Measurements from ENCODE around the gene FUOM.
"Not testable (repeated sequence)": the region's sequence is repeated elsewhere in the genome, so short reads cannot be mapped to it uniquely, and the experiment has no call there.

Gene FUOM

DNA sequence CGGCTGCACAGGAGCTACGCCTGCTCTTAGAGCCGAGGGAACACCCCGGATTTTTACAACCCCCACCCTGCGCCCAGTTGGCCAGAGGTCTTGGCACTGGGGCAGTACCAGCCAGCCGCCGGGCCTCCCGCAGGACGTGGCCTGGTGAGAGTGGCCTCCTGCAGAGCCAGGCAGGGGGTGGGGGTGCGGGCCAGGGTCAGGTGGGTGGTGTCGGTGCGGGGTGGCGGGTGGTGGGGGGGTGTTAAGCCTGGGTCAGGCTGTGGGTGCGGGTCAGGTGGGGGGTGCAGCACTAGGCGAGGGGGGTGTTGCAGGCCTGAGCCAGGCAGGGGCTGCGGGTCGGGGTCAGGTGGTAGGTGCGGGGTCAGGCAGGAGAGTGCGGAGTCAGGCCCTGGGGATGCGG, 14.7 kb upstream of the FUOM start:
- Histone ChIP-seq H3K36me3 (ENCODE audit: control insufficient read depth, insufficient read depth, low read length) (peaks cover 8% of the 10 kb centered on the region), H3K4me3 (ENCODE audit: low read length) (no peak overlapping the region), H3K4me1 (ENCODE audit: control insufficient read depth, insufficient read depth, low read length) (peaks cover 6% of the 10 kb centered on the region), H3K27me3 (ENCODE audit: control insufficient read depth, insufficient read depth, low read length) (no peaks in the 10 kb centered on the region), H3K9ac (ENCODE audit: low read length) (no peak overlapping the region), H3K9me3 (ENCODE audit: control insufficient read depth, low read length) (no peaks in the 10 kb centered on the region)

DNA sequence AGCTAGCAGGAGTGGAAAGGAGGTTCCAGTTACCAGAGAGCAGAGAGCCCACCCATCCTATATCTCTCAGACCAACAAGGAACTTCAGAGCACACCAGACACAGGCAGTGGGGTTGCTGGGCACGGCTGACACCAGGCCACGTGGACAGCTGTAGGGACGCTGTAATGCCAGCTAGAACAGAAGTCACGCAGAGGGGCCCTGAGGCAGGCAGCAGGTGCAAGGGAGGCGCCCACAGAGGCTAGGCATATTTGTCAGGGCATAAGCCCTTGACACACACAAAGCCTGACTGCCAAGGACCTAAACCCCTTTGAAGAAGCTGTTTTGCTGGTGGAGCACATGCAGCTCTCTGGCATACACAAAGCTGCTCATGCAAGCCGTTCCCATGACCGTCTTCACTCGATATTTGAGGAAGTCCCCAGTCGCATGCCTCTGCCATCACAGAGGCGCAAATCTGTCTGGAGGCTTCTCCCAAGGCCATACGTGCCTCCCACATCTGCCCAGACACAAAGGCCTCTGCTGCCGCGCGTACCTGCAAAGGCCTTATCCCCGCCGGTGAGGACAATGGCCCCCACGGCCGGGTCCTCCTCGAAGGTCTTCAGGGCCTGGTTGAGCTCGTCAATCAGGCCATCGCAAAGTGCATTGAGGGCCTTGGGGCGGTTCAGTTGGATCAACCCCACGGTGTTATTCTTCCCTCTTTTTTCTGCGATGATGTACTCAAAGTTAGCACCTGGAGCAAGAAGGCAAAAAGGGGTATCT, 12.4 kb upstream of the FUOM start:
- no peak overlapping the region for H3K4me3 ChIP-seq (ENCODE audit: low read length)
- H3K4me1 ChIP-seq (ENCODE audit: control insufficient read depth, insufficient read depth, low read length): peaks cover 12% of the 10 kb centered on the region
- H3K9ac ChIP-seq (ENCODE audit: low read length): no peak overlapping the region
- H3K27me3 ChIP-seq (ENCODE audit: control insufficient read depth, insufficient read depth, low read length): no peaks in the 10 kb centered on the region
- H3K9me3 ChIP-seq (ENCODE audit: control insufficient read depth, low read length): no peaks in the 10 kb centered on the region
- peaks cover 23% of the 10 kb centered on the region for H3K36me3 ChIP-seq (ENCODE audit: control insufficient read depth, insufficient read depth, low read length)

DNA sequence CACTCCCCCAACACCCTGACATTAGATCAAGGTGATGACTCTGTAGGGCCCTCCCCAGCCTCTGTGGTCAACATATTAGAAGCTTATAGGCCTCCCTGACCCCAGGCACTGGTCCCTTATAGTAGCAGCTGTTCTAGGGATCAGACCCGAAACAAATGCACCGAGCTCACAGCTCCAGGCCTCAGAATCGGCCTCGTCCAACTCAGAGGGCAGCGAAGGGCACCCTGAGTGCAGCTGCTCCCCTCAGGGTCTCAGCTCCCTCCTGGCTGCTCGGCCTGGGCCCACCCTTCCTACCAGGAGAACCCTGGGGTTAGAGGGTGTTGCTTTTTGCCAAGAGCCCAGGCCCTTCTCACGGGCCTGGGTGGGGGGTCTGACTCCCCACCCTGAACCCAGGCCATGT, 10.3 kb upstream of the FUOM start:
- H3K4me3 ChIP-seq (ENCODE audit: low read length): no peak overlapping the region
- H3K9ac ChIP-seq (ENCODE audit: low read length): no peak overlapping the region
- H3K9me3 ChIP-seq (ENCODE audit: control insufficient read depth, low read length): no peaks in the 10 kb centered on the region
- H3K36me3 ChIP-seq (ENCODE audit: control insufficient read depth, insufficient read depth, low read length): peaks cover 24% of the 10 kb centered on the region
- peaks cover 16% of the 10 kb centered on the region for H3K4me1 ChIP-seq (ENCODE audit: control insufficient read depth, insufficient read depth, low read length)
- H3K27me3 ChIP-seq (ENCODE audit: control insufficient read depth, insufficient read depth, low read length): no peaks in the 10 kb centered on the region

DNA sequence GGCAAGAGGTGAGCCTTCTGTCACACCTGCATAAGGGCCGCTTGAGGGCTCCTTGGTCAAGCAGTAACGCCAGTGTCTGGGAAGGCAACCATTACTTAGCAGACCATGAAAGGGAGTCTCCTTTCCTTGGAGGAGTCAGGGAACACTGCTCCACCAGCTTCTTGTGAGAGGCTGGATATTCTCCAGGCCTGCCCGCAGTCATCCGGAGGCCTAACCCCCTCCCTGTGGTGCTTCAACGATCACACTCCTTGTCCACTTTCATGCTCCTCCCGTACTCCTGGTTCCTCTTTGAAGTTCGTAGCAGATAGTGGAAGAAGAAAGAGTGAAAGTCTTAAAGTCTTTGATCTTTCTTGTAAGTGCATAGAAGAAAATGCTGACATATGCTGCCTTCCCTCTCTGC, 9.6 kb upstream of the FUOM start:
- Histone ChIP-seq H3K36me3 (ENCODE audit: control insufficient read depth, insufficient read depth, low read length) (peaks cover 24% of the 10 kb centered on the region), H3K4me1 (ENCODE audit: control insufficient read depth, insufficient read depth, low read length) (peaks cover 16% of the 10 kb centered on the region)
- H3K9me3 ChIP-seq (ENCODE audit: control insufficient read depth, low read length); H3K9ac ChIP-seq (ENCODE audit: low read length); H3K4me3 ChIP-seq (ENCODE audit: low read length); H3K27me3 ChIP-seq (ENCODE audit: control insufficient read depth, insufficient read depth, low read length): not testable (repeated sequence)

DNA sequence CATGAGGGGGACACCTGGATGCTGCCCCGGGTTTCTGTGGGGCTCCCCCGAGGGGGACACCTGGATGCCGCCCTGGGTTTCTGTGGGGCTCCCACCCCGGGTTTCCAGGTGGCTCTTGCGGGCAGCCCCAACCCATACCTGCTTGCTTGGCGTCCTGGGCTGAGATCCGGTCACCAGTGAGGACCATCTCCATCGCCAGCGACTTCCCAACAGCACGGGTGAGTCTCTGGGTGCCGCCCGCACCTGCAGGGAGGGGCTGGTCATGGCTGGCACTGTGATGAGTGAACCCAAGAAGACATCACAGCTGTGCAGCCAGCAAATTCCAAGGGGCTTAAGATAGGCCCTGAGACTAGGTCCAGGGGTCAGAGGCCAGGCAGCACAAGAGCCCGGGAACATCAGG, 8.9 kb upstream of the FUOM start:
- peaks cover 24% of the 10 kb centered on the region for H3K36me3 ChIP-seq (ENCODE audit: control insufficient read depth, insufficient read depth, low read length)
- H3K27me3 ChIP-seq (ENCODE audit: control insufficient read depth, insufficient read depth, low read length): no peaks in the 10 kb centered on the region
- no peak overlapping the region for H3K4me3 ChIP-seq (ENCODE audit: low read length)
- no peaks in the 10 kb centered on the region for H3K9me3 ChIP-seq (ENCODE audit: control insufficient read depth, low read length)
- no peak overlapping the region for H3K9ac ChIP-seq (ENCODE audit: low read length)
- H3K4me1 ChIP-seq (ENCODE audit: control insufficient read depth, insufficient read depth, low read length): peaks cover 16% of the 10 kb centered on the region

DNA sequence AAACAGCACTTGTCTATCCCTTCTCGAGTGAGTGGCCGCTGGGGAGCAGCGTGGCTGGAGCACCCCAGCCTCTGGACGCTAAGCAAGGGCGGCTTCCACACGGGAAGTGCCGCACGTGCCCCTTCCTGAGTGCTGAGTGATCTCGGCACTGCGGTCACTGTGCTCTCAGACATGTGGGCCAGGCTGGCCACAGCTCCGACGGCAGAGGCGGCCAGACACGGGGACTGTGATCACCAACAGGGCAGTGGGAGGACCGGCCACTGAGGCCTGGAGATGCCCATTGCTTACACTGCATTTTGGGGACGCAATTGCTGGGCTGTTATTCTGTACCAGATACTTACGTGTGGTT, 8.3 kb upstream of the FUOM start:
- Histone ChIP-seq H3K9ac (ENCODE audit: low read length) (no peak overlapping the region), H3K4me3 (ENCODE audit: low read length) (no peak overlapping the region), H3K36me3 (ENCODE audit: control insufficient read depth, insufficient read depth, low read length) (peaks cover 24% of the 10 kb centered on the region), H3K9me3 (ENCODE audit: control insufficient read depth, low read length) (no peaks in the 10 kb centered on the region), H3K27me3 (ENCODE audit: control insufficient read depth, insufficient read depth, low read length) (no peaks in the 10 kb centered on the region), H3K4me1 (ENCODE audit: control insufficient read depth, insufficient read depth, low read length) (peaks cover 16% of the 10 kb centered on the region)

DNA sequence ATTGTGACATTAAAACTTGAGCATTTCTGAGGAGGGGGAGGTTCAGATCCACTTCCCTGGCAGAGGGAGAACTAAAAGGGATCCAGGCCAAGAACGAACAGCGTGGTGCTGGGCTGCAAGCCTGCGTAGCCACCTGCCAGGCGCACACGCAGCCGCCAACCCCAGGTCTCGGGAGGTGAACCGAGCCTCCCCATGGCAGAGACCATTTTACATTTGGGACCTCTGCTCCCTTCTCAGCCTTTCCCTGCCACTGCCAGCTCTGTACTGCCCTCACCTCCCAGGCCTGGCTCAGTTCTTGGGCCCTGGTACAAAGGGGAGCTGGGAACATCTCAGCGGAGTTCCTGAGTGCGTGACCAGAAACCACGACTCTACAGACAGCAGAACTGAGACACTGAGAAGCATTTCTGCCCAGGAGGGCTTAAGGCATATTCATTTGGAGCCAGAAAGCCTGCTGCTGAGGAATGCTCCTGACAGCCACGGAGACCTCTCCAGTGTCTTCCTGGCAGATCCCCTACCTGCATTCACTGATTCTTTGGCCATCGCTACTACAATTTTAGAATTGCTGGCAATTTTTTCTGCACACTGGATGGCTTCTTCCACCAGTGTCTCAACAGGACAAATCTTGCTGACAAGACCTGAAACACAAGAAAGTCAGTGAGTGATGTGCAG, 7.8 kb upstream of the FUOM start:
- peaks cover 16% of the 10 kb centered on the region for H3K4me1 ChIP-seq (ENCODE audit: control insufficient read depth, insufficient read depth, low read length)
- no peaks in the 10 kb centered on the region for H3K9me3 ChIP-seq (ENCODE audit: control insufficient read depth, low read length)
- H3K36me3 ChIP-seq (ENCODE audit: control insufficient read depth, insufficient read depth, low read length): peaks cover 24% of the 10 kb centered on the region
- H3K27me3 ChIP-seq (ENCODE audit: control insufficient read depth, insufficient read depth, low read length): no peaks in the 10 kb centered on the region
- no peak overlapping the region for H3K9ac ChIP-seq (ENCODE audit: low read length)
- no peak overlapping the region for H3K4me3 ChIP-seq (ENCODE audit: low read length)

DNA sequence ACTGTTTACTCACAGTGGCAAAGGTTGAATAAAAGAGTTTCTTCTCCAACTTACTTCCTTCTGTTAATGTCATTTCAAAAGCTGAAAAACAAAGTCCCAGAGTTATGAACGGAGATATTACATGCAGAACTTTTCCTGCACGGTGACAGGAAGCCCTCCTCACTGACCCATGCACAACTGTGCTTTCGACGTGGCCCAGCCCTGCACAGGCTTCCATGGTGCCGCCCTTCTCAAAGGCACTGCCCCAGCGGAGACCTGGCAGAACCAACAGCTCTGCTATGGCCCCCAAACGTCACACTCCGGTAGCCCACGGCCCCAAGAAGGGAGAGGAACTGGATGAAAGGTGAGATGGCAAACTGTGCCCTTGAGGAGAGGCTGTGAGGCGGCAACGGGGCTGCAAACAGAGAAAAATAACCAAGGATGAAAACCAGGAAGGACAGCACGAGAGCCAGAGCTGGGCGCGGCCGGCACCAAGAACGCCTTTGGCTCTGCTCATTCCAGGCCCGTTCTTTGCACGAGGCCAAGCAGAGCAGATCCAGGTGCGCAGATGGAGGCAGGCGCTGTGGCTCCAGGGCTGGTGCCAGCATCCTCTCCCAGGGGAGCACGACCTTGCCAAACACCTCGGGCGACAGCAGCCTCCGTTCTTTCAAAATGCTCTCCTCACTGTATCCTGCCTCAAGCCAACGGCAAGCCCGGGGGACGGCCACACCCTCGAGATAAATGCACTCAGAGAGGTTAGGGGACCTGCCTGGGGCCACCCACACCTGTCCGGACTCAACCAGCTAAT, 7.0 kb upstream of the FUOM start:
- Histone ChIP-seq H3K27me3 (ENCODE audit: control insufficient read depth, insufficient read depth, low read length) (no peaks in the 10 kb centered on the region), H3K4me3 (ENCODE audit: low read length) (no peak overlapping the region), H3K9ac (ENCODE audit: low read length) (no peak overlapping the region), H3K4me1 (ENCODE audit: control insufficient read depth, insufficient read depth, low read length) (peaks cover 24% of the 10 kb centered on the region), H3K36me3 (ENCODE audit: control insufficient read depth, insufficient read depth, low read length) (peaks cover 24% of the 10 kb centered on the region), H3K9me3 (ENCODE audit: control insufficient read depth, low read length) (no peaks in the 10 kb centered on the region)

DNA sequence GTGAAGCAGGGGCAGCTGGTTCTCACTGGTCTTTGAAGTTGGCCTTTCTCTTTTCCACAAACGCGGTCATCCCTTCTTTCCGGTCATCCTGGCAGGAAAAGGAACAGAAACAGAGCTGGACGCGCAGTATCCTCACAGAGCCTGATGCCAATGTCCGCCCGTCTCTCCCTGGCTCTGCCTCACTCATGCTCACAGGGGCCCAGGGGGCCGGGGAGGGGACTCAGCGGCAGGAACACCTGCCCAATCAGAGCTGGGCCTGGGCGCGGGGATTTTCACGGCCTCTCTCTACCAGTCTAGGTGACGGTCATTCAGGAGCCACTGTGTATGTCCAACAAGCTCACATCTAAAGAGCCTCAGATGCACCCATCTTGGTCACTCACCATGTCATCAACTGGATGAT, 5.0 kb upstream of the FUOM start:
- H3K4me1 ChIP-seq (ENCODE audit: control insufficient read depth, insufficient read depth, low read length): peaks cover 35% of the 10 kb centered on the region
- peaks cover 16% of the 10 kb centered on the region for H3K36me3 ChIP-seq (ENCODE audit: control insufficient read depth, insufficient read depth, low read length)
- H3K4me3 ChIP-seq (ENCODE audit: low read length): no peak overlapping the region
- H3K9me3 ChIP-seq (ENCODE audit: control insufficient read depth, low read length): no peaks in the 10 kb centered on the region
- H3K9ac ChIP-seq (ENCODE audit: low read length): no peak overlapping the region
- no peaks in the 10 kb centered on the region for H3K27me3 ChIP-seq (ENCODE audit: control insufficient read depth, insufficient read depth, low read length)

DNA sequence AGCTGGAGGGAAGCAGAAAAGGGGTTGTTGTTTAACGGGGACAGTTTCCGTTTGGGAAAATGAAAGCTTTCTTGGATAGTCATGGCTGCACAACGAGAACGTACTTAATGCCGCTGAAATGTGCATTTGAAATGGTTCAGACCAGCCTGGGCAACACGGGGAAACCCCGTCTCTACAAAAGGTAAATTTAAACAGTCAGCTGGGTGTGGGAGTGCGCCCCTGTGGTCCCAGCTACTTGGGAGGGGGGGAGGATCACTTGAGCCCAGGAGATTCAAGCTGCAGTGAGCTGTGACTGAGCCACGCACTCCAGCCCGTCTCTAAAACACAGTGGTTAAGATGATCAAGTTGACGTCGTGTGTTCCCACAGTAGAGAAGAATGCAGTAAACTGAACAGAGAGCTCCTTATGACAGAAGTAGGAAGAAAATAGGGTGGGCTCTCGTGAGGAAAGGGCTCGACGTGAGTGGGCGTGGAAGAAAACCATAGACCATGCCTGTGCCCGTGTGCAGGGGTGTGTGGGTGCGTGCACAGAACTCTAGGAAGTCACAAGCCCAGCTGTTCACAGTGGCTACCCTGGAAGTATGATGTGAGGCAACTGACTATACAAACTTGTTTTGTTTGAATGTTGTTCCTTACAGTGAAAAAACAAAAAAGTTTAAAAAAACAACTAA, 4.1 kb upstream of the FUOM start:
- Histone ChIP-seq H3K36me3 (ENCODE audit: control insufficient read depth, insufficient read depth, low read length) (peaks cover 16% of the 10 kb centered on the region), H3K4me3 (ENCODE audit: low read length) (no peak overlapping the region), H3K9me3 (ENCODE audit: control insufficient read depth, low read length) (no peaks in the 10 kb centered on the region)

DNA sequence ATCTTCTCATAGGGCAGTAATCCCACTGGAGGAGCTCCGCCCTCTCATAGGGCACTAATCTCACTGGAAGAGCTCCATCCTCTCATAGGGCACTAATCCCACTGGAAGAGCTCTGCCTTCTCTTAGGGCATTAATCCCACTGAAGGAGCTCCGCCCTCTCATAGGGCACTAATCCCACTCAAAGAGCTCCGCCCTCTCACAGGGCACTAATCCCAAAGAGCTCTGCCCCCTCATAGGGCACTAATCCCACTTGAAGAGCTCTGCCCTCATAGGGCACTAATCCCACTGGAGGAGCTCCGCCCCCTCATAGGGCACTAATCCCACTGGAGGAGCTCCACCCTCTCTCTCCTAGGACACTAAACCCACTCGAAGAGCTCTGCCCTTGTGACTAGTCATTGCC, 3.4 kb upstream of the FUOM start:
- peaks cover 6% of the 10 kb centered on the region for H3K27me3 ChIP-seq (ENCODE audit: control insufficient read depth, insufficient read depth, low read length)
- H3K36me3 ChIP-seq (ENCODE audit: control insufficient read depth, insufficient read depth, low read length): peaks cover 10% of the 10 kb centered on the region
- no peaks in the 10 kb centered on the region for H3K9me3 ChIP-seq (ENCODE audit: control insufficient read depth, low read length)
- peaks cover 45% of the 10 kb centered on the region for H3K4me1 ChIP-seq (ENCODE audit: control insufficient read depth, insufficient read depth, low read length)
- no peak overlapping the region for H3K4me3 ChIP-seq (ENCODE audit: low read length)
- H3K9ac ChIP-seq (ENCODE audit: low read length): no peak overlapping the region

More for the DNA sequence above, 4.1 kb upstream of the FUOM start:
- peaks cover 5% of the 10 kb centered on the region for H3K27me3 ChIP-seq (ENCODE audit: control insufficient read depth, insufficient read depth, low read length)
- H3K9ac ChIP-seq (ENCODE audit: low read length): no peak overlapping the region
- peaks cover 40% of the 10 kb centered on the region for H3K4me1 ChIP-seq (ENCODE audit: control insufficient read depth, insufficient read depth, low read length)

Data from mucosa of stomach (tissue), 1 donor.